ENCODE results near the gene ZNF226.

- TF ChIP-seq, protein P1, sequence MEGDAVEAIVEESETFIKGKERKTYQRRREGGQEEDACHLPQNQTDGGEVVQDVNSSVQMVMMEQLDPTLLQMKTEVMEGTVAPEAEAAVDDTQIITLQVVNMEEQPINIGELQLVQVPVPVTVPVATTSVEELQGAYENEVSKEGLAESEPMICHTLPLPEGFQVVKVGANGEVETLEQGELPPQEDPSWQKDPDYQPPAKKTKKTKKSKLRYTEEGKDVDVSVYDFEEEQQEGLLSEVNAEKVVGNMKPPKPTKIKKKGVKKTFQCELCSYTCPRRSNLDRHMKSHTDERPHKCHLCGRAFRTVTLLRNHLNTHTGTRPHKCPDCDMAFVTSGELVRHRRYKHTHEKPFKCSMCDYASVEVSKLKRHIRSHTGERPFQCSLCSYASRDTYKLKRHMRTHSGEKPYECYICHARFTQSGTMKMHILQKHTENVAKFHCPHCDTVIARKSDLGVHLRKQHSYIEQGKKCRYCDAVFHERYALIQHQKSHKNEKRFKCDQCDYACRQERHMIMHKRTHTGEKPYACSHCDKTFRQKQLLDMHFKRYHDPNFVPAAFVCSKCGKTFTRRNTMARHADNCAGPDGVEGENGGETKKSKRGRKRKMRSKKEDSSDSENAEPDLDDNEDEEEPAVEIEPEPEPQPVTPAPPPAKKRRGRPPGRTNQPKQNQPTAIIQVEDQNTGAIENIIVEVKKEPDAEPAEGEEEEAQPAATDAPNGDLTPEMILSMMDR (IDR thresholded peaks at IDR 0.05) = peak in 2 of 12 donors; percentile 8 to 17
- peak in 1 of 2 donors; percentile 54 for TF ChIP-seq POLR2A (IDR thresholded peaks at IDR 0.05)
These were observed 23.5 kb upstream of the ZNF226 start, which contains the start of gene ZNF234 for GRCh38 chr19:44141191-44142058.

Measured in heart left ventricle (tissue), 13 donors.